ENCODE results near the gene CUL7. TPM values are rescaled to one million over a fixed set of nuclear protein-coding genes. Genes with fewer than 3 reads are reported as not detected.

Gene CUL7
- total and polyA plus RNA-seq, 9 of the 15 experiments (the other 6 are each of a cell fraction or from before 2014, with no cell fraction given) = 0.44 to 20.1 (median 8.6) TPM

DNA sequence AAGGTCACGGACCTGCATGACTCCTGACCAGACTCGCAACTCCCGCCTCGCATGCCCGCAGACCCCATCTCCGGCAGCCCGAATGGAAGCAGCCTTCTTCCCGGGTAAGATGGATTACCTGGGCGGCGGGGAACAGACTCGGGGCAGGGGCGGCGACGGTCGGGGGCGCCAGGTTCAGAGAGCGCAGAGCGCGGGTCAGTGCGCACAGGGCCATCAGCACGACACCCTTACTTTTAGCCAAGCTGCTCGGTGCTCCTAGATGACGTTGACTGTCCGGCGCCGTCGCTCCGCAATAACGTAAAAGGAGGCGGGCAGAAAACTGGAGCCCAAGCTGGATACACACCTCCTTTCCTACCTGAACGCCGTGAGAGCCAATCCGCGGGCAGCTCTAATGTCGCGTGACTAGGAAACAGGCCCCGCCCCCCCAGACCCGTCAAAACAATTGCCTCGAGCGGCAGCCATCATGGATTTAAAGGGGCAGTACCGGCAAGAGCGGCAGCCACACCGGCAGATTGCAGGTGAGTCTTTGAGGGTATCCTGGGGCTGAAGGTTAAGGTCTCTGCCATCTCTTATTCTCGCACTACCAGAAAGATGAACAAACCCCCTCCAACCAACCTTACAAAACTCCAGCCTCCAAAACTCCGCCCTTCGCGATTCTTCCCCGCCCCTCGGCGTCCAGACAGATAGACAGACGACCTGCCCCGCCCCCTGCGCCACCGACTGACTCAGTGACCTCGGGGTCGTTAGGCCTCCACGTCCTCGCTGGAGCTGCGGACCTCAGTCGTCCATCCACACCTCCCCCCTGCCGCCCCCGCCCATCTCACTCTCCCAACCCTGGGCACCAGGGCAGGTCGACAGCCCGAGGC, 5.8 kb upstream of the CUL7 start, which contains the start of the genes KLC4 and MRPL2 (continued):
- TF ChIP-seq ZNF695 (CRISPR knock-in tag; IDR thresholded peaks at IDR 0.05) (no peak), PCBP1 (IDR thresholded peaks at IDR 0.05; ENCODE audit: low read depth, low read length, poor library complexity, severe bottlenecking) (peak; percentile 50), SAFB2 (IDR thresholded peaks at IDR 0.05; ENCODE audit: borderline replicate concordance, low read depth, low read length, severe bottlenecking) (no peak), TAL1 (IDR thresholded peaks at IDR 0.05) (no peak), GTF2F1 (IDR thresholded peaks at IDR 0.05; ENCODE audit: low read depth, low read length) (peak; percentile 49; the same call in 1 of the 2 replicates), CBX3 (IDR thresholded peaks at IDR 0.05; ENCODE audit: borderline replicate concordance in 1 of 2, low read length in 2 of 2) (peak in 1 of 2 experiments; percentile 70; a peak in 1 of 3 replicates), ILK (tag; IDR thresholded peaks at IDR 0.05; ENCODE audit: borderline replicate concordance, low read depth) (no peak), PHF8 (IDR thresholded peaks at IDR 0.05; ENCODE audit: borderline replicate concordance, low read length) (peak; percentile 86), GABPA (tag; conservative IDR thresholded peaks at IDR 0.05; ENCODE audit: low read depth) (no peak), NFIX (CRISPR knock-in tag; IDR thresholded peaks at IDR 0.05; ENCODE audit: low read depth) (no peak), NBN (IDR thresholded peaks at IDR 0.05; ENCODE audit: low read depth) (peak; percentile 93), MTA1 (IDR thresholded peaks at IDR 0.05; ENCODE audit: borderline replicate concordance) (peak; percentile 100), NEUROD1 (IDR thresholded peaks at IDR 0.05; ENCODE audit: borderline replicate concordance, low read depth, low read length, partially characterized antibody) (peak; percentile 16), ZBTB17 (CRISPR knock-in tag; IDR thresholded peaks at IDR 0.05) (peak; percentile 94), ZNF431 (CRISPR knock-in tag; IDR thresholded peaks at IDR 0.05) (no peak)
- TF ChIP-seq, protein P1, sequence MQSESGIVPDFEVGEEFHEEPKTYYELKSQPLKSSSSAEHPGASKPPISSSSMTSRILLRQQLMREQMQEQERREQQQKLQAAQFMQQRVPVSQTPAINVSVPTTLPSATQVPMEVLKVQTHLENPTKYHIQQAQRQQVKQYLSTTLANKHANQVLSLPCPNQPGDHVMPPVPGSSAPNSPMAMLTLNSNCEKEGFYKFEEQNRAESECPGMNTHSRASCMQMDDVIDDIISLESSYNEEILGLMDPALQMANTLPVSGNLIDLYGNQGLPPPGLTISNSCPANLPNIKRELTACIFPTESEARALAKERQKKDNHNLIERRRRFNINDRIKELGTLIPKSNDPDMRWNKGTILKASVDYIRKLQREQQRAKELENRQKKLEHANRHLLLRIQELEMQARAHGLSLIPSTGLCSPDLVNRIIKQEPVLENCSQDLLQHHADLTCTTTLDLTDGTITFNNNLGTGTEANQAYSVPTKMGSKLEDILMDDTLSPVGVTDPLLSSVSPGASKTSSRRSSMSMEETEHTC (IDR thresholded peaks at IDR 0.05) = no peak; the same call in 1 of the 2 replicates
- TF ChIP-seq, protein P2, sequence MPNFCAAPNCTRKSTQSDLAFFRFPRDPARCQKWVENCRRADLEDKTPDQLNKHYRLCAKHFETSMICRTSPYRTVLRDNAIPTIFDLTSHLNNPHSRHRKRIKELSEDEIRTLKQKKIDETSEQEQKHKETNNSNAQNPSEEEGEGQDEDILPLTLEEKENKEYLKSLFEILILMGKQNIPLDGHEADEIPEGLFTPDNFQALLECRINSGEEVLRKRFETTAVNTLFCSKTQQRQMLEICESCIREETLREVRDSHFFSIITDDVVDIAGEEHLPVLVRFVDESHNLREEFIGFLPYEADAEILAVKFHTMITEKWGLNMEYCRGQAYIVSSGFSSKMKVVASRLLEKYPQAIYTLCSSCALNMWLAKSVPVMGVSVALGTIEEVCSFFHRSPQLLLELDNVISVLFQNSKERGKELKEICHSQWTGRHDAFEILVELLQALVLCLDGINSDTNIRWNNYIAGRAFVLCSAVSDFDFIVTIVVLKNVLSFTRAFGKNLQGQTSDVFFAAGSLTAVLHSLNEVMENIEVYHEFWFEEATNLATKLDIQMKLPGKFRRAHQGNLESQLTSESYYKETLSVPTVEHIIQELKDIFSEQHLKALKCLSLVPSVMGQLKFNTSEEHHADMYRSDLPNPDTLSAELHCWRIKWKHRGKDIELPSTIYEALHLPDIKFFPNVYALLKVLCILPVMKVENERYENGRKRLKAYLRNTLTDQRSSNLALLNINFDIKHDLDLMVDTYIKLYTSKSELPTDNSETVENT (CRISPR knock-in tag; IDR thresholded peaks at IDR 0.05) = peak; percentile 87
- TF ChIP-seq, protein P3, sequence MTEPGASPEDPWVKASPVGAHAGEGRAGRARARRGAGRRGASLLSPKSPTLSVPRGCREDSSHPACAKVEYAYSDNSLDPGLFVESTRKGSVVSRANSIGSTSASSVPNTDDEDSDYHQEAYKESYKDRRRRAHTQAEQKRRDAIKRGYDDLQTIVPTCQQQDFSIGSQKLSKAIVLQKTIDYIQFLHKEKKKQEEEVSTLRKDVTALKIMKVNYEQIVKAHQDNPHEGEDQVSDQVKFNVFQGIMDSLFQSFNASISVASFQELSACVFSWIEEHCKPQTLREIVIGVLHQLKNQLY (CRISPR knock-in tag; conservative IDR thresholded peaks at IDR 0.05) = no peak
- TF ChIP-seq, protein P4, sequence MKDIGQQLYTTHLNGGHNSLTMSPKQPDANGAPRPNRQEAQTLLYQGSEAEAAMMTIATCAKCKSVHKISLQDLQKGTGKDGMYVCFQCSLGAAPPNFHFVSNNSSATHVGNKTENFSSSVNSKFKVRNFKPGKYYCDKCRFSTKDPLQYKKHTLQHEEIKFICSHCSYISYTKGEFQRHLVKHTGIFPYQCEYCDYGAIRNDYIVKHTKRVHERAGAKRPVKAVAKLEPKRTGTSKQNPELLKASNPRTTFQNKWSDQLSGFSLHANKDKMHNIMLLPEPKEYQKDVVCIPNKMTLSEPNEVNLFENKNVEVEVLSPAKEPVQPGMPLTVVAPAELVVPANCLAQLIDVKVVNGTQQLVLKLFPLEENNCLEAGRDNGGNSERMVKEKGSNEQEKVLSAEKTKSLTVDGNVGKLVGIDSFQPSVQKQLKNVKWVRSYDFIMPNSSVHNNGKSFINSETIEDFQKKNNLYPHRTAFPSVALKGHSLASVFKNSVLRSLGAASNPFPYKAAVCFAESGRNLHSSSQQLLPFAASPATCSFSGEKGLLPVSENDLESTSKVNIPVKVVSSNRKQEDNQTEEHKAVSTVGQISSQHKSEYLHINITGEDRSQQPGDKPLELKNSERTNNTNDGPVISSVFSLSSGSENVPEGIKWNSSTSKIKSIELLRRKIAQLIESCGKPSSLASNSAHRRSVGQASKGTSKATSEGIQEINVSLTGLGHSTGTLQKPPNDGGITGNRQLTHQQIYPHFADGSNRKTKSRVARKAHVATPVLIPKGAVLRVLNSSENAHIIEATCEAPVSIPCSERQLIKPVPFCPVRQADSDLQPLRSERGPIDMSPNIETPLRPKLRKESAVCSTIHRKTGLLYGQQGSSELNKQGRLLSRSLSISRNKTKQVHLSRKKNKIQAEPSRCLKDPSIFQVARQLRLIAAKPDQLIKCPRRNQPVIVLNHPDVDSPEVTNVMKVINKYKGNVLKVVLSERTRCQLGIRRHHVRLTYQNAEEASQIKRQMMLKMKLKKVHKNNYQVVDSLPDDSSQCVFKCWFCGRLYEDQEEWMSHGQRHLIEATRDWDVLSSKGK (CRISPR knock-in tag; IDR thresholded peaks at IDR 0.05) = no peak
